Smooth muscle cell (in vitro differentiated cells): ENCODE data around the gene BPGM. TPM values are rescaled to one million over a fixed set of nuclear protein-coding genes. Genes with fewer than 3 reads are reported as not detected.

Experiments
- DNase-seq: peaks from one replicate; lab custom pipeline; 2025; ENCODE audit not compliant: unreplicated experiment; lab: John Stamatoyannopoulos, UW
- H2AFZ ChIP-seq: fragments of 200-600 bp; sonication (generic); 2 replicates; pipeline ENCODE4 v1.6.0; 2016; ENCODE audit warnings: antibody characterized with exemption, low read depth, mild to moderate bottlenecking
- H3F3A ChIP-seq: fragments of 200-600 bp; sonication (generic); 2 replicates; pipeline ENCODE4 v1.6.0; 2017; ENCODE audit warnings: antibody characterized with exemption, low read depth
- H3K27ac ChIP-seq: fragments of 200-600 bp; sonication (generic); 2 replicates; pipeline ENCODE4 v1.5.1; 2016; ENCODE audit warnings: low read depth, mild to moderate bottlenecking
- H3K27me3 ChIP-seq: fragments of 200-600 bp; sonication (generic); 2 replicates; pipeline ENCODE4 v1.6.1; 2016; ENCODE audit warnings: low read depth, mild to moderate bottlenecking
- H3K36me3 ChIP-seq: fragments of 200-600 bp; sonication (generic); 2 replicates; pipeline ENCODE4 v1.5.1; 2016; ENCODE audit warnings: low read depth
- H3K4me1 ChIP-seq: fragments of 200-600 bp; sonication (generic); 2 replicates; pipeline ENCODE4 v1.5.1; 2016; ENCODE audit warnings: low read depth
- H3K4me2 ChIP-seq: fragments of 200-600 bp; sonication (generic); 2 replicates; pipeline ENCODE4 v1.6.0; 2016; ENCODE audit warnings: mild to moderate bottlenecking
- H3K4me3 ChIP-seq: fragments of 200-600 bp; sonication (generic); 2 replicates; pipeline ENCODE4 v1.5.1; 2016; ENCODE audit warnings: mild to moderate bottlenecking
- H3K79me2 ChIP-seq: fragments of 200-600 bp; sonication (generic); 2 replicates; pipeline ENCODE4 v1.6.0; 2016; ENCODE audit warnings: low read depth, mild to moderate bottlenecking
- H3K9ac ChIP-seq: fragments of 200-600 bp; sonication (generic); 2 replicates; pipeline ENCODE4 v1.6.0; 2016; ENCODE audit warnings: low read depth
- H3K9me3 ChIP-seq: fragments of 200-600 bp; sonication (generic); replicated peaks from 2 replicates; pipeline ENCODE4 v1.5.1; 2016; ENCODE audit warnings: low read depth
- H4K20me1 ChIP-seq: fragments of 200-600 bp; sonication (generic); 2 replicates; pipeline ENCODE4 v1.6.0; 2016; ENCODE audit warnings: low read depth
- CTCF ChIP-seq: fragments of 200-600 bp; sonication (generic); IDR thresholded peaks from 2 replicates; pipeline ENCODE4 v1.5.1; 2017; ENCODE audit warnings: borderline replicate concordance, mild to moderate bottlenecking, antibody characterized with exemption; ENCODE audit not compliant: insufficient read depth, poor library complexity, severe bottlenecking
- WGBS: methylation state at CpG from one replicate; pipeline ENCODE4 v1.1.7; 2016; ENCODE audit warnings: low lambda C conversion rate; 5-methylcytosine and 5-hydroxymethylcytosine counted together
- polyA plus RNA-seq: library from polyadenylated mRNA; unstranded; fragments of >200 nt; fragmentation: Nextera tagmentation; extraction: Ambion mirVana; gene quantifications from 2 replicates; pipeline ENCODE4 v1.2.1, GENCODE V29; 2016
- total RNA-seq: library from RNA; depleted of rRNA; stranded (reverse); fragments of >200 nt; gene quantifications from 2 replicates; pipeline ENCODE4 v1.2.3, GENCODE V29; 2014

BPGM gene
- total and polyA plus RNA-seq, 2 experiments from 2014 or later: 65.1 to 76.9 TPM

DNA sequence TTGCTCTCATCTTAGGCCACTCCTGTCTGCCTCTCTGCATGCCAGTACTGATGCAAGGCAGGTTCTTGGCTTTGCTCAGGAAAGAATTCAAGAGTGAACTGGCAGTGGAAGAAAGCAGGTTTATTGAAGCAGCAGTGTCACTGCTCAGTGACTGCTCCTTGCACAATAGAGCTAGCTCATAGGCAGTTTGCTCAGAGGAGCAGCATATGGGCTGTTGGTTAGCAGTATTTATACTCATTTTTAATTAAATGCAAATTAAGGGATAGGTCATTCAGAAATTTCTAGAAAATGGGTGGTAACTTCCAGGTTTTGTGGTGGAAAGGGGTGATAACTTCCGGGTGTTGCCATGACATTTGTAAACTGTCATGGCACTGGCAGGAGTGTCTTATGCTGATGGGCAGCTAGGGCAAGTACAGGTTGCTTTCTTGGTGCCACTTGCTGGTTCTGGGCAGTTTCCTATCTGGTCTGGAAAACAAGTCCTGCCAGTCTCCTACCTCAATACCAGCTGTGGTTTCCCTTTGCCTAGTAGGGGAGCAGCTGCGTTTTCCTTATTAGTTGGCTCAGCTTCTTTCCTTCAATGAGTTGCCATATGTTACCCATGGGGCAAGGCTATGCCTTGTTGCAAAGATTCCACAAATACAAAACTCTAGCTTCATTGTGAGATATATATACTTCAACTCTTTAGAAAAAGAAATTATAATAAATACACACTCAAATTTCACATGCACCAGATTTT, 68.0 kb downstream of the BPGM start:
- H3K36me3 ChIP-seq: no peaks in the 10 kb centered on the region
- no peaks in the 10 kb centered on the region for H3F3A ChIP-seq
- peaks cover 7% of the 10 kb centered on the region for H3K4me1 ChIP-seq
- peaks cover 9% of the 10 kb centered on the region for H4K20me1 ChIP-seq
- no peak overlapping the region for H3K9ac ChIP-seq
- H3K9me3 ChIP-seq: no peaks in the 10 kb centered on the region
- no peak overlapping the region for H2AFZ ChIP-seq
- no peak for TF ChIP-seq CTCF
- H3K4me2 ChIP-seq: peak overlapping the region; percentile 85
- no peaks in the 10 kb centered on the region for H3K27me3 ChIP-seq
- H3K27ac ChIP-seq: no peak overlapping the region
- 93% methylated on average over 2 of the region's 2 CpGs for WGBS
- peaks cover 43% of the 10 kb centered on the region for H3K79me2 ChIP-seq
- DNase-seq: no peak
- H3K4me3 ChIP-seq: no peak overlapping the region

GRCh38 chr7:134718211-134718875, 71.7 kb downstream of the BPGM start:
- no peaks in the 10 kb centered on the region for H3K27me3 ChIP-seq
- peaks cover 16% of the 10 kb centered on the region for H3K4me1 ChIP-seq
- no peak for DNase-seq
- H3K4me3 ChIP-seq: no peak overlapping the region
- no peaks in the 10 kb centered on the region for H3K9me3 ChIP-seq
- H3K4me2 ChIP-seq: no peak overlapping the region
- H3F3A ChIP-seq: peaks cover 5% of the 10 kb centered on the region
- peak overlapping the region; percentile 85 for H3K27ac ChIP-seq
- 80% methylated on average over 2 of the region's 2 CpGs for WGBS
- H3K79me2 ChIP-seq: peaks cover 36% of the 10 kb centered on the region
- H4K20me1 ChIP-seq: peaks cover 9% of the 10 kb centered on the region
- H3K36me3 ChIP-seq: no peaks in the 10 kb centered on the region
- no peak overlapping the region for H3K9ac ChIP-seq
- no peak overlapping the region for H2AFZ ChIP-seq
- no peak for TF ChIP-seq CTCF

DNA sequence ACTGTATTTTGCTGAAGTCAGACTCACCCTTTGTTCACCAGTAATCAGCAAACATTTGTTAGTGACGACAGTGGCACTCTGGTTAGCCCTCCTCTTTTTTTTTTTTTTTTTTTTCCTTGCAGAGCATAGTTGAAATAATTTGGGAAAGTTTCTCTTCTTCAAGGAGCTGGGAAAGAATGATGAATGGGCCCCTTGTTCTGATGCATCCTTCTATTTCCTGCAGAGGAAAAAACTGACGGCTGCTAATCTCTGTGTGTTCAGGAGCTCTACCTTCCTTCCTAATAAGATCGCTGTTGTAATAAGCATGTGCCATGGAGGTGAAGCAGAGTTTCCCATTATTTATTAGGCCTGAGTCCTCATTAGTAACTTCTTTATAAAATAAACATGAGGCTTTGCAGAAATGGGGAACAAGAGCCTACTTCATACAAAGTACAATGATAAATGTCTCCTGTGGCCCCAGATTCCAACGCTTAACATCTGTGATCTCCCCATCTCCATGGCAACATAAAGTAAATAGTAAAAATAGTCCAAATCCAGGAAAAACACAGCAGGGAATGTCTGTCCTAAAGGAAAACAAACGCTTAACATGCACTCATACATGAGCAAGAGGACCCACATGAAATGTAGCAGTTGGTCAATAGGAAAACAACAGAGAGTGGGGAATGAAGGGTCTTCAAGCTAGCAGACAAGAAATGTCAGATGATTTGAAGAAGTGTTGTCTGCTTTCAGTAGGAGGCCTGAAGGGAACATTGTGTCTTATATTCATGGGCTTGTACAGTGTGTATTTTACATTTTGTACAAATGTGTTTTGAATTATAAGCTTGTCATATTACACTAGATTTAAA, 73.7 kb downstream of the BPGM start:
- peaks cover 10% of the 10 kb centered on the region for H3K4me1 ChIP-seq
- H3K27ac ChIP-seq: peak overlapping the region; percentile 85
- no peaks in the 10 kb centered on the region for H3K9me3 ChIP-seq
- H2AFZ ChIP-seq: no peak overlapping the region
- H3K79me2 ChIP-seq: peaks cover 26% of the 10 kb centered on the region
- peak overlapping the region; percentile 20 for H3K4me2 ChIP-seq
- no peak for TF ChIP-seq CTCF
- peaks cover 5% of the 10 kb centered on the region for H3F3A ChIP-seq
- H4K20me1 ChIP-seq: peaks cover 3% of the 10 kb centered on the region
- H3K9ac ChIP-seq: peak overlapping the region; percentile 30
- 28% methylated on average over 5 of the region's 5 CpGs for WGBS
- no peak for DNase-seq
- no peaks in the 10 kb centered on the region for H3K36me3 ChIP-seq
- H3K4me3 ChIP-seq: no peak overlapping the region
- no peaks in the 10 kb centered on the region for H3K27me3 ChIP-seq
